Dendritic cell treated with granulocyte-macrophage colony-stimulating factor and Interleukin-4, amounts not matched to agents 40 ng/mL and 50 ng/mL, for 4 days (primary cell): ENCODE results near the gene EBLN2.

ENCODE experiments used
- H3K27ac Mint-ChIP-seq: one replicate; pipeline ENCODE4 v1.8.0; 2022; ENCODE audit warnings: mild to moderate bottlenecking, mixed read lengths
- H3K27me3 Mint-ChIP-seq: one replicate; pipeline ENCODE4 v1.8.0; 2022; ENCODE audit warnings: mild to moderate bottlenecking, mixed read lengths
- H3K36me3 Mint-ChIP-seq: one replicate; pipeline ENCODE4 v1.8.0; 2022; ENCODE audit warnings: low read depth, mixed read lengths
- H3K4me1 Mint-ChIP-seq: one replicate; pipeline ENCODE4 v1.8.0; 2022; ENCODE audit warnings: low read depth, mixed read lengths
- H3K4me3 Mint-ChIP-seq: one replicate; pipeline ENCODE4 v1.8.0; 2022; ENCODE audit warnings: mild to moderate bottlenecking, moderate library complexity, mixed read lengths
- H3K9me3 Mint-ChIP-seq: one replicate; pipeline ENCODE4 v1.8.0; 2022; ENCODE audit warnings: mixed read lengths
- intact Hi-C: fragments of 100-400 bp; cut with micrococcal nuclease; formaldehyde crosslinking; loops from one replicate; pipeline ENCODE4 v1.15.0; 2022

The EBLN2 gene

DNA sequence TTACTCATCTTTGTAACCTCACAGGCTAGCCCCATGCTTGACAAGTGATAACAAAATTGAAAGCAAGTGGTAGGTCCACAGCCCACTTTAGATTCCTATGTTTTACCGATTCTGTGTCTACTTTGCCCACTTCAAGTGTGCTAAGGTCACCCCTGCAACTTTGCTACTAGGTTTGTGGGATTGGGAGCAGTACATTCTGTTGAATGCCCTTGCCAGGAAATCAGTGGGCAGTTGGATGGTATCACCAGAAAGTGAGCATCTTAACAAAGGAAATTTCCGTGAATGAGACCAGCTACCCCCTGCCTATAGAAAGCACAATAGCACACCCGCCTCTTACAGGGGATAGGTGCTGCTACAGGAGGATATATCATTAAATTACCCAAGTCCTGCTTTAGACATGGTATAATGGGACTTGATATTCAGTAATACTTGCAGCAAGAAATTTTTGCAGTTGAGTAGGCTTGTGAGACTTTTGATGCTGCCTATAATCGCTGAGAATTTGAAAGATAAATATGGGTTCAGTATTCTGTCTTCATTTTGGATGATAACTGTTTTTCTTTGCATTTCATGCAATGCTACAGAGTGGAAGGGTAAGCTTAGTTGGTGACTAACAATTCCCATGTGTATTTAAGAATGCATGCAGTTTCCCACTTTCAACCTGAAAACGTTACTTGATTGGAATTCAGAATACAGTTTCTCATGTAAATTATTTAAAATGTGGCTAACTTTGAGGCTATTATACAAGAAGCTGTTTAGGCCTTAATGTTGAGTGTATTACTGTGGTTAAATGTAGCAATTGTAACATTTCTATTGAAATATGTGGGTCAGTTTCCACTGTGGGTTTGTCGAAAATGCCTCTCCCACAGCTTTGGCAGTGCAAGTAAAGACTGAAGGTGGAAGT lies 9.5 kb downstream of the EBLN2 start:
- intact Hi-C loops, result no loop called here
- H3K27ac Mint-ChIP-seq, result no peak overlapping the region
- no peaks in the 10 kb centered on the region for H3K9me3 Mint-ChIP-seq
- H3K4me1 Mint-ChIP-seq, result no peaks in the 10 kb centered on the region
- no peak overlapping the region for H3K4me3 Mint-ChIP-seq
- no peaks in the 10 kb centered on the region for H3K27me3 Mint-ChIP-seq
- H3K36me3 Mint-ChIP-seq, result peaks cover 4% of the 10 kb centered on the region

GRCh38 chr3:73071952-73072351 lies 10.5 kb downstream of the EBLN2 start:
- intact Hi-C loops, result no loop called here
- H3K27ac Mint-ChIP-seq, result no peak overlapping the region
- no peaks in the 10 kb centered on the region for H3K36me3 Mint-ChIP-seq

DNA sequence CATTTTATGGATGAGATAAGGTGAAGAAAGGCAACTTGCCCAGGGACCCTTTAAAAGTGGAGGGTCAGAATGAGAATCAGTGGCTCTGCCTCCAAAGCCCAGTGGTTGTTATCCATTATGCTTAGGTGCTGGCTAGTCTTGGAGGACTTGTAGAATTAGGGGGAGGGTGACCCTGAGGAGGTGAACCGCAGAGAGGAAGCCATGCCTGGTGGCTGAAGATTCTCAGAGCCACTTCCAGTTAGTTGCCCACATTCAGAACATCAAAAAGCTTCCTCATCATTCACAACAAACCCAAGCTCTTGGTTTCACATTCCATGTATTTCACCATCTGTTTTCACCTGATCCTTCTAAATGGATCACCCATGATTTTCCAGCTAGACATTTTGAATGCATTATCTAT lies 11.2 kb downstream of the EBLN2 start:
- H3K4me3 Mint-ChIP-seq, result no peak overlapping the region
- H3K27me3 Mint-ChIP-seq, result no peaks in the 10 kb centered on the region
- no peaks in the 10 kb centered on the region for H3K4me1 Mint-ChIP-seq
- intact Hi-C loops, result no loop called here
- H3K27ac Mint-ChIP-seq, result no peak overlapping the region
- no peaks in the 10 kb centered on the region for H3K36me3 Mint-ChIP-seq
- no peaks in the 10 kb centered on the region for H3K9me3 Mint-ChIP-seq

More at GRCh38 chr3:73071952-73072351, 10.5 kb downstream of the EBLN2 start:
- Mint-ChIP-seq H3K27me3 (no peaks in the 10 kb centered on the region), H3K4me3 (no peak overlapping the region), H3K4me1 (no peaks in the 10 kb centered on the region), H3K9me3 (no peaks in the 10 kb centered on the region)

DNA sequence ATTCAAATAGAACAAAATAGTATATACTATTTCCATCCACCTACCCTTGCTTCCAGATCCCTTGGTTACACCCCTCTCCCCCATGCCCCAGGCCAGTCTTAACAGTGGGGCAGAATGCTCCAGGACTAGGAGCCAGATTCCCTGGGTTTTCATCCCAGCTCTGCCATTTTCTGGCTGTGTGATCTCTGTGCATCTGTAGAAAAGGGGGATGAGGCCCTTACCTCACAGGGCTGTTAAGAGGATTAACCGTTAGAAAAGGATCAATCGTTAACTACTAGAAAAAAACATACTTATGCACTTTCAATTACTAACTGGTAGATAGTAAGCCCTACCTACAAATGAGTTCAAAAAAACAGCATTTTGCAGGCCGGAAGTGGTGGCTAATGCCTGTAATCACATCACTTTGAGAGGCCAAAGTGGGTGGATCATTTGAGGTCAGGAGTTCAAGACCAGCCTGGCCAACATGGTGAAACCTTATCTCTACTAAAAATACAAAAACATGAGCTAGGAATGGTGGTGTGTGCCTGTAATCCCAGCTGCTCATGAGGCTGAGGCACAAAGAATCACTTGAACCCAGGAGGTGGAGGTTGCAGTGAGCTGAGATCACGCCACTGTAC lies 11.7 kb downstream of the EBLN2 start:
- Mint-ChIP-seq H3K27me3 (no peaks in the 10 kb centered on the region), H3K27ac (no peak overlapping the region), H3K4me1 (no peaks in the 10 kb centered on the region), H3K9me3 (no peaks in the 10 kb centered on the region), H3K36me3 (no peaks in the 10 kb centered on the region), H3K4me3 (no peak overlapping the region)
- intact Hi-C loops, result no loop called here

DNA sequence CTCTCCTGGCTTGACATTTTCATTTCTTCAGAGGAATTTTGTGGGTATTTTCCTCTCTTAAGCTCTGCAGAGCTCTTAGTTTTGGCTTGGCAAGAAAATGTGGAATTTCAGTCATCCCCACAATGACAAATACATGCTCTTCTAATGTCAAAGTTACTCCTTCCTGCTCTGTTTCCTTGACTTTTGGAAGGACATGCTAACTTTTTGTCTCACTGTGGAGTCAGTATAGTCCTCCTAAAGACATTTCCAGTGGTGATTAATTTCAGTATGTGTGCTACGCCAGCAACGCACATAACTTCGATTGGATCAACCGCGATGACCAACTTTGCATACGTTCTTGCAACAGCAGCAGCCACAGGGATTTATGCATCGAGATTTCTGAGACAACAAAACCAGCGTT lies 13.3 kb downstream of the EBLN2 start:
- Mint-ChIP-seq H3K27ac (no peak overlapping the region), H3K4me1 (no peaks in the 10 kb centered on the region), H3K36me3 (no peaks in the 10 kb centered on the region), H3K4me3 (no peak overlapping the region), H3K9me3 (no peaks in the 10 kb centered on the region), H3K27me3 (no peaks in the 10 kb centered on the region)
- intact Hi-C loops, result no loop called here

- no peaks in the 10 kb centered on the region for H3K9me3 Mint-ChIP-seq
- H3K4me1 Mint-ChIP-seq, result no peaks in the 10 kb centered on the region
- H3K36me3 Mint-ChIP-seq, result no peaks in the 10 kb centered on the region
- H3K4me3 Mint-ChIP-seq, result no peak overlapping the region
- intact Hi-C loops, result no loop called here
- no peak overlapping the region for H3K27ac Mint-ChIP-seq
- H3K27me3 Mint-ChIP-seq, result no peaks in the 10 kb centered on the region
Observed at GRCh38 chr3:73080216-73080966, 18.9 kb downstream of the EBLN2 start.

DNA sequence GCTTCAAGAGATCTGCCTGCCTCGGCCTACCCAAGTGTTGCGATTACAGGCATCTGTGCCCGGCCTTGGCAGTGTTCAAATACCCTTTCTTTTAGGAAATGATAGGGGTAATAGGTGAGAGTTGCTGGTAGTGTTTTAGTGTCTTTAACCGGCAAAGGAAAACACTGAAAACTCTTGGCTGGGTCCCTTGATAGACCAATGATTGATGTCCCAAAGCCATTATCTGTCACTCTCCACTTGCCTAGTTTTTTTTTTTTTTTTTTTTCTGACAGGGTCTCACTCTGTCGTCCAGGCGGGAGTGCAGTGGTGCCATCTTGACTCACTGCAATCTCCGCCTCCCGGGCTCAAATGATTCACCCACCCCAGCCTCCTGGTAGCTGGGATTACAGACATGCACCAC lies 19.7 kb downstream of the EBLN2 start:
- no peaks in the 10 kb centered on the region for H3K27me3 Mint-ChIP-seq
- no peak overlapping the region for H3K27ac Mint-ChIP-seq
- H3K4me3 Mint-ChIP-seq, result no peak overlapping the region
- H3K4me1 Mint-ChIP-seq, result no peaks in the 10 kb centered on the region
- no peaks in the 10 kb centered on the region for H3K36me3 Mint-ChIP-seq
- H3K9me3 Mint-ChIP-seq, result no peaks in the 10 kb centered on the region
- intact Hi-C loops, result no loop called here

DNA sequence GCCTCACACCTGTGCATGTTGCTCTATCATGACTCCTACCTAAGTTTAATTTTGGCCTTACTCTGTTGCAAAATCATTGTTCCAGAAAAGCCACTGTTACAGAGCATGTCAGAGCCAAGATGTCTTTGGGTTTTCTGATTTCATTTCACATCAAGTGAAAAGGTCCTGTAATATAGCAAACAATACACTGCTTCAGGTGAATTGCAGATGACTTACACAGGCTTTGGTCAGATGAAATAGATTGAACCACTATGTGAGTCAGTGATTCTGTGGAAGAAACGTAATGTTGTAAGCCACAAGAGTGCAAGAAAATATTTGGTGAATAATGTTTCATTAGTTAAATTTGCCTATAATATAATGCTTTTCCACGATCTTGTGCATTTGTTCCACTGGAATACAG lies 22.7 kb downstream of the EBLN2 start:
- Mint-ChIP-seq H3K9me3 (no peaks in the 10 kb centered on the region), H3K27me3 (no peaks in the 10 kb centered on the region), H3K4me1 (no peaks in the 10 kb centered on the region), H3K36me3 (no peaks in the 10 kb centered on the region), H3K4me3 (no peak overlapping the region), H3K27ac (no peak overlapping the region)
- intact Hi-C loops, result no loop called here

DNA sequence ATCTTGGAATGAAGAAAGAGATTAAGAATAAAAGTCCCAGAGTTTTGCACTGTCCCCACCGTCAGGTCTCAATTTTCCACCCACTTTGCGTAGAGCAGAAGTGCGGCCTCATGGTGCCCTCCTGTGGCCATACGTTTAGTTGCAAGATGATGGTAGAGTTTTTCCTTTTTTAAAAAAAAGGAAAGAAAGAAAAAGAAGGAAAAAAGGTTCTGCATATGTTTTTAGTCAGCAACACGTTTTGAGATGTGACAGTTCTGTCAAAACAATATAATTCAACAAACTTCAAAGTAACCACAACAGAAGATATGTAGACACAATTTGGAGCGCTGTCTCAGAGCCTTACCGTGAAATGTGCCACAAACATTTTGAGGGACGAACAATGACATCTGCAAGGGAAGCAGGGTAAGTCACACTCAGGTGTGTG lies 24.6 kb downstream of the EBLN2 start:
- Mint-ChIP-seq H3K27ac (no peak overlapping the region), H3K4me3 (no peak overlapping the region), H3K27me3 (no peaks in the 10 kb centered on the region), H3K9me3 (no peaks in the 10 kb centered on the region), H3K4me1 (no peaks in the 10 kb centered on the region), H3K36me3 (no peaks in the 10 kb centered on the region)
- intact Hi-C loops, result loop anchor here (1.0 to 2.0 kb wide), 2 partner anchors 148 to 235 kb away; no protein-coding TSS in a partner anchor

DNA sequence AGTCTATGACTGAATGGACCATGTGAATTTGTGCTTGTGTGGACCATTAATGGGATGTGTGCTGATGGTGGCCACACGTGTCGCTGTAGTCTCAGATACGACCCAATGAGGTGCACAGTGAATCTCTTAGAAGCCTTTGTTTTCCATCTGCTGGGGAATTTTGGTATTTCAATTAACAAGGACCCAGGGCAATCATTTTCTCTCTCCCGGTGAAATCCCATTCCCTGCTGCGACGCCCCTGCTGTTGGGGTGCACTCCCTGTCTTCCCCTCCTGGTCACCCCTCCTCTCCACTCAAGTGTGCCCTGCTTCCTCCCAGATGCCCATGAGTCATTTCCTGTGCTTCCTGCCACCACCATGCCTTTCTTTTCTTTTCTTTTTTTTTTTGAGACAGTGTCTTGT lies 32.7 kb downstream of the EBLN2 start:
- Mint-ChIP-seq H3K9me3 (no peaks in the 10 kb centered on the region), H3K4me1 (peaks cover 20% of the 10 kb centered on the region), H3K36me3 (no peaks in the 10 kb centered on the region), H3K27ac (no peak overlapping the region), H3K27me3 (no peaks in the 10 kb centered on the region), H3K4me3 (no peak overlapping the region)
- intact Hi-C loops, result no loop called here

GRCh38 chr3:73094951-73095350 lies 33.5 kb downstream of the EBLN2 start:
- H3K4me3 Mint-ChIP-seq, result no peak overlapping the region
- H3K9me3 Mint-ChIP-seq, result no peaks in the 10 kb centered on the region
- H3K27ac Mint-ChIP-seq, result no peak overlapping the region
- no peaks in the 10 kb centered on the region for H3K27me3 Mint-ChIP-seq
- intact Hi-C loops, result no loop called here
- H3K36me3 Mint-ChIP-seq, result no peaks in the 10 kb centered on the region
- H3K4me1 Mint-ChIP-seq, result peaks cover 20% of the 10 kb centered on the region

GRCh38 chr3:73096169-73096568 lies 34.7 kb downstream of the EBLN2 start:
- no peaks in the 10 kb centered on the region for H3K36me3 Mint-ChIP-seq
- H3K9me3 Mint-ChIP-seq, result no peaks in the 10 kb centered on the region
- H3K27me3 Mint-ChIP-seq, result no peaks in the 10 kb centered on the region
- intact Hi-C loops, result no loop called here
- no peak overlapping the region for H3K27ac Mint-ChIP-seq
- H3K4me3 Mint-ChIP-seq, result no peak overlapping the region
- H3K4me1 Mint-ChIP-seq, result peaks cover 20% of the 10 kb centered on the region

- H3K36me3 Mint-ChIP-seq, result no peaks in the 10 kb centered on the region
- H3K4me1 Mint-ChIP-seq, result peaks cover 16% of the 10 kb centered on the region
- H3K27me3 Mint-ChIP-seq, result no peaks in the 10 kb centered on the region
- no peak overlapping the region for H3K27ac Mint-ChIP-seq
- intact Hi-C loops, result no loop called here
- H3K9me3 Mint-ChIP-seq, result no peaks in the 10 kb centered on the region
- H3K4me3 Mint-ChIP-seq, result no peak overlapping the region
Observed at GRCh38 chr3:73098026-73098425, 36.6 kb downstream of the EBLN2 start.

GRCh38 chr3:73098873-73099272 lies 37.4 kb downstream of the EBLN2 start:
- Mint-ChIP-seq H3K9me3 (no peaks in the 10 kb centered on the region), H3K4me1 (peaks cover 14% of the 10 kb centered on the region), H3K36me3 (no peaks in the 10 kb centered on the region), H3K27ac (no peak overlapping the region), H3K27me3 (no peaks in the 10 kb centered on the region), H3K4me3 (no peak overlapping the region)
- intact Hi-C loops, result no loop called here
